Left ventricle myocardium superior (tissue), 1 donor: ENCODE data around the gene CRYGS. TPM values are rescaled to one million over a fixed set of nuclear protein-coding genes. Genes with fewer than 3 reads are reported as not detected.
"Not testable (repeated sequence)": the region's sequence is repeated elsewhere in the genome, so short reads cannot be mapped to it uniquely, and the experiment has no call there.

Source experiments
- ATAC-seq: fragments of 200-7000 bp; cut with Tn5 transposase; one replicate; pipeline ENCODE4 v1.9.1; 2020; ENCODE audit warnings: mild to moderate bottlenecking, moderate library complexity
- DNase-seq: peaks from one replicate; pipeline ENCODE4 v3.0.0-alpha.2; 2020
- intact Hi-C: fragments of 100-400 bp; cut with micrococcal nuclease; formaldehyde crosslinking; loops from one replicate; pipeline ENCODE4 v1.11.0; 2022
- long read RNA-seq: library from polyadenylated mRNA; unstranded; transcript quantifications from one replicate; pipeline ENCODE4 v2.0.0, GENCODE V29; 2021
- total RNA-seq: library from RNA; stranded (reverse); fragmentation: NEBNext Ultra II Directional; extraction: Animal tissue kit (Norgen Biotek cat#: 25700); gene quantifications from one replicate; pipeline ENCODE4 v1.2.1, GENCODE V29; 2021
- donor health status: DM: no; HTN: yes; CAD: no; lungs with severe emphysema.

CRYGS gene
- total RNA-seq: 0.55 TPM
- long read RNA-seq: 0 reads

DNA sequence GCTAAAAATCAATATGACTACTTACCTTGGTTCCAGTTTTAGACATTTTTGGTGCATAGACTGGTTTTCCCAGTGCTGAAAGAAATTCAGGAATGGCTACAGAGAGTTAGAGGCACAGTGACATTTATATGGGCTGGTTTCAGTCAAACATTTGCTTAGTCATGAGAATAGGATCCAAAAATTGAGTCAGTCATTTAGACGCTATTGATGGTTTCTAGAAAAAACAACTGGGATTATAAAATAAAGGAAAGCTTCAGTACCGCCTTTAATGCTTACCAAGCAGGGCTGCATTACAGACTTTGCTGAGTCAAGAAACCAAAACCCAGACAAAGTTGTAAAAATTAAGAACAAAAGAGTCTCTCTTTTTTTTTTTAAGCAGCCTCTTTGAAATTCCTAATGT lies at the start of gene CRYGS:
TSS of gene CRYGS (minus strand) at position 100 of the 400 bp plus-strand sequence. CDS start at position 46, 54 bp downstream.
- no peak for ATAC-seq
- DNase-seq: no peak
- intact Hi-C loops: loop anchor here (10.0 kb wide), 2 partner anchors 289 to 569 kb away; no protein-coding TSS in a partner anchor

DNA sequence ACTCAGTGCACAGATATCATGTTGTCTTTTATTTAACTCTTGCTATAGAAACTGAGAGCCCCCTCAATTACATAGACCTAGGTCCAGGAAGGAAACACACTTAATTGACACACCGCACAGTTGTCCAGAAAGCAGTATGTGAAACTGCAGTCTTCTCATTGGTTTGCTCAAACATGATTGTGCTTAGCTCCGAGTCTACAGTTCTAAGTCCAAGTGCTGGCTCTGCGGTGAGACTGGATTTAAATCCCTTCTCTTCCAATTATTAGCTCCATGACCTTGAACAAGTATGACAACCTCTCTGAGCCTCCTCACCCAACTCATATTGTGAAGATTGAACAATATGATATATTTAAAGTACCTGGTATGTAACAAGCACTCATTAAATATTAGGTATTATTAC lies 49.7 kb upstream of the CRYGS start:
- intact Hi-C loops: no loop called here
- DNase-seq (no peak), ATAC-seq (no peak)

DNA sequence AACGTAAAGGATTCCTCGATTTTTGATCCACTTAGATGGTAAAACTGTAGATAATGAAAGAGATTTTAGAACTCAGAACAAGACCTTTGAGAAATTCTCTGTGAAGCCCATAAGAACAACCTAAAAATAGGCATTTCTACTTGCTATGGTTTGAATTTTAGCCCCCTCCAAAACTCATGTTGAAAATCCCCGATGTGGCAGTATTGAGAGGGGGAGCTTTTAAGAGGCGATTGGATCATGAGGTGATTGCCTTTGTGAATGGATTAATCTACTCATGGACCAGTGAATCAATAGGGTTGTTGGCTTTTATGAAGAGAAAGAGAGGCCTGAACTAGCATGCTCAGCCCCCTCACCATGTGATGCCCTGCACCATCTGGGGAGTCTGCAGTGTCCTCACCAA lies 48.5 kb upstream of the CRYGS start:
- intact Hi-C loops: no loop called here
- DNase-seq (no peak), ATAC-seq (no peak)

DNA sequence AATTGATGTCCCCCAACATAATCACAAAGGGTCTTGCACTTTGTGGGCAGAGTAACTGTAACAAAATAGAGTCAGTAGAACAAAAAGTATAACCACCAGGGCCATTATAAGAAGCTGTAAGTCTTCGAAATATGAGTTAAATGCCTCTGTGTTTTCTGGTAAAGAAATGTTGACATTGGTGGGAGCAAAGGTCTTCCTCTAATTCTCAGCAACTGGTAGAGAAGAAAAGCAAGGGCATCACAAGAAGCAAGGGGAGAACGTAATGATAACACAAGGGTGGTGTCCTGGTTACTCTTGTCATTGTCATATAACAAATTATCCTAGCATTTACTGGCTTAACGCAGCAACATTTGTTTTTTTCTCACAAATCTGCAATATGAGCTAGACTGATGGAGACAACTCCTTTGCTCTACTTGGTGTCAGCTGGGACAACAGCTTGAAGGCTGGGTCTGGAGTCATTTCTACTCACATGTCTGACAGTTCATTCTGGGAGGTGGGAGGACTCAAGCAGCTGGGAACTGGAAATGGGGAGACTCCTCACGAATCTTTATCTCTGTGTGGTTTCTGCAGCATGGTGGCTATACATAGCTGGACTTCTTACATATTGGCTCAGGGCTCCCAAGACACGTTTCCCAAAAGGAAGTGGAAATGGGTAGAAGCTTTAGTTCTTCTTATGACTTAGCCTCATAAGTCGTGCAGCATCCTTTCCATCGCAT lies 46.6 kb upstream of the CRYGS start:
- DNase-seq (no peak), ATAC-seq (no peak)
- intact Hi-C loops: no loop called here

DNA sequence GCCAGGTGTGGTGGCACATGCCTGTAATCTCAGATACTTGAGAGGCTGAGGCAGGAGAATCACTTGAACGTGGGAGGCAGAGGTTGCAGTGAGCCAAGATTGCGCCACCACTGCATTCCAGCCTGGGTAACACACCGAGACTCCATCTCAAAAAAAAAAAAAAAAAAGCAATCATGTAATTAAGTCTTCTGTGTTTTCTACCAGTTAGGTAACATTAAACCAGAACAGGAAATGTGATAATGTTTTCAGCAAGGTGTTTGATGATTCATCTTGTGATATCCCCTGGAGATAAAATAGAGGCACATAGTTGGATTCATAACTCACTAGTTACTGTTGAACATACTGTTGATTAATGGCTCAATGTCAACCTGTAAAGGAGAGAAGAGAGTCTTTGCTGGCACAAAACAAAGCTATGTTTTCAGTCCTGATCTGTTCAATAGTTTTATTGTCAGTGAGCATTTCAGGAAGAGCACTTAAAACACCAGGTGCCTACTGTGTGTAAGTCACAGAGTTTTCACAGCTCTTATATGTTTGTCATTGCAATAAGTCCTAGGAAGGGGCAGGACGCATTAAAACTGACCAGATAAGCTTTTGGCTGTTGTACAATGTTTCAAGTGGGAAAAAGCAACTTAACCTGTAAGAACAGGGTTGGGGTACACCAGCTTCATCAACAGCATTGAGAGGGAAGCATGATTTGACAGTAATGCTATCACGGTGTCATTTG lies 45.8 kb upstream of the CRYGS start:
- ATAC-seq (no peak), DNase-seq (no peak)
- intact Hi-C loops: no loop called here

DNA sequence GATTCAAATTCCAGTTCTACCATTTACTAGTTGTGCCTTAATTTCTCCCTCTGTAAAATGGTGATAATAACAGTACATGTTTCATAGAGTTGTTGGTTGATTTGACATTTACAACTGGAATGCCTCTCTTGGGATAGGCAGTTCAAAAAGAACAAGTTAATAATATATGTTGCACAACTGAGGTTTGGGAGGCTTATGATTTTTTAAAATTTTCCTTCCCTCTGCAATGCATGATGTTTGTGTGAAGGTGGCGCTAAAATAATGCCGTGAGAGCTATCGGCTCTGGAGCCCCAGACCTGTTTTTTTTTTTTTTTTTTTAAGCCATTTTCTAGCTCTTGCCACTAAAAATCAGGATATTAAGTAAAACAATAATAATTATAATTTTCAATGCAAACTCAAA lies 44.9 kb upstream of the CRYGS start:
- intact Hi-C loops: no loop called here

DNA sequence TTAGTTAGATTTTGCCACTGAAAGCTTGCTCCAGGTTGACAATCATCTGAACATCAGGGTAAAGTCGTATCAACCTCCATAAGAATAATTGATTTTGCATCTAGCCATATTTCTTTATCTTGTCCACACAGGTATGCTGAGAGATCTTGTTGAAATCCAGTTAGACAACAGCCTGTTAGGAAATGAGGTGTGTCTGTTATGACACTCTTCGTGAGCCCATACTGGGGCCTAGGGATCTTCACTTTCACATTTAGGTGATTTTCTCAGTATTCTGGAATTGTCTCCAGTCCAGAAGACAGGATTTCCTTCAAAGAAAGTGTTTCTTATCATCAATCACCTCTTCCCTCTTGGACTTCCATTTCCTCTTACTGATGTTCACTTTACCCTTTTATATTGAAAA lies 44.5 kb upstream of the CRYGS start:
- intact Hi-C loops: no loop called here
- DNase-seq (no peak), ATAC-seq (no peak)

More for the DNA sequence above, 44.9 kb upstream of the CRYGS start:
- DNase-seq (no peak), ATAC-seq (no peak)

DNA sequence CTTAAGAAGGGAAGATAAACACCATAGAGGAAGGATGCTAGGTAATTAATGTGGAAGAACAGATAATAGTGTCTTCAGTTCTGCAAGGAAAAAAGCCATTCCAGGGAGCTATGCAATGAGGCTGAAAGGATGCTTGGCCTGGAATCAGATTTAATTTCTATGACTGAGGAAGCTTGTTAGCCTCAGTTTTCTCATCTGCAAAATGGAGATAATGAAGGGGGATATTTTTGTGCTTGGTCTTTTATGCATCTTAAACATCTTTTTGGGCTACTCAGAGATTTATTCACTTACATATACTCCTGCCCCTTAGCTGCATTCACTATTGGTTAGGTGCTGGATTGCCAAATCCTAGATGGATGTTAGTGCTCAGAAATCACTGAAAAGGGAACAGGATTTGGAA lies 43.0 kb upstream of the CRYGS start:
- DNase-seq (no peak), ATAC-seq (no peak)
- intact Hi-C loops: no loop called here

DNA sequence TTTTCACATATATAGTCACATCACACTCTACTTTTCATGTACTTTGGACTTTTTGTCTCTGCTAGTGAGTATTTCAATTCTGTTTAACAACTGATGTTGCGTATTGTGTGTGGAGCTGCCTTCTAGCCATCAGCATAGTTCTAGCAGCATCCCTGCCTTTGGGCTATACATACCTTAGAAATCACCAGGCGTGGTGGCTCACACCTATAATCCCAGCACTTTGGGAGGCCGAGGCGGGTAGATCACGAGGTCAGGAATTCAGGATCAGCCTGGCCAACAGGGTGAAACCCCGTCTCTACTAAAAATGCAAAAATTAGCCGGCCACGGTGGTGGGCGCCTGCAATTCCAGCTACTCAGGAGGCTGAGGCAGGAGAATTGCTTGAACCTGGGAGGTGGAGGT lies 42.1 kb upstream of the CRYGS start:
- ATAC-seq, intact Hi-C loops, DNase-seq: not testable (repeated sequence)

DNA sequence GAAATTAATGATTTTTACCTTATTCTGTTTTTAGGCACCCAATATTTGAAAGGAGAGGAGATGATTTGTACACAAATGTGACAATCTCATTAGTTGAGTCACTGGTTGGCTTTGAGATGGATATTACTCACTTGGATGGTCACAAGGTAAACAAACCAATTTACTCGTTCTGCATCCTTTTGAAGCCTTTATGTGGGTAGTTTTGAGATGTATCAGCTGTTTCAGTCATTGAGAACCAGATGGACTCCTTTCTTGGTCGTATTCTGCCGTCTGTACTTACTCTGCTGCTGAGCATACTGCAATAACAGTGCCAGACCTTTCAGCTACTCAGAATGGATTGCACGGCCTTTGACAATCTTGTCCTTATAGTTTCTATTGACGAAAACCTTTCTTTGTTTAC lies 39.7 kb upstream of the CRYGS start:
- intact Hi-C loops: no loop called here
- DNase-seq (no peak), ATAC-seq (no peak)

DNA sequence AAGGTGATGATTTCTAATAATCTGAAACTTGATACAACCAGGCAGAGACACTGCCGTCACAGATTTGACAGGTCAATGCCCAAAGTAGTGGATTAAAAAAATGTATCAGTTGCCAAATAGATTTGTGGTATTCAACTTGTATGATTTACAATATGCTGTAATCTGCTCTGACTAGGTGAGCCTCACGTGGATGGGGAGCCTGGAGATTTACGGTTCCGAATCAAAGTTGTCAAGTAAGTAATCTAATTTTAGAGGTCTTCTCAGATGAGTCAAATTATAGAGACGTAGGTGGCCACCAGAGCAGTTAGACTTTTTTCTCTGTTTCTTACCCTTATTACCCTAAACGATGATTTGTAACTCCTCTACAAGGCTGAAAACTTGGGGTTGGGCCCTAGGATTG lies 38.4 kb upstream of the CRYGS start:
- intact Hi-C loops: no loop called here
- no peak for DNase-seq
- no peak for ATAC-seq

DNA sequence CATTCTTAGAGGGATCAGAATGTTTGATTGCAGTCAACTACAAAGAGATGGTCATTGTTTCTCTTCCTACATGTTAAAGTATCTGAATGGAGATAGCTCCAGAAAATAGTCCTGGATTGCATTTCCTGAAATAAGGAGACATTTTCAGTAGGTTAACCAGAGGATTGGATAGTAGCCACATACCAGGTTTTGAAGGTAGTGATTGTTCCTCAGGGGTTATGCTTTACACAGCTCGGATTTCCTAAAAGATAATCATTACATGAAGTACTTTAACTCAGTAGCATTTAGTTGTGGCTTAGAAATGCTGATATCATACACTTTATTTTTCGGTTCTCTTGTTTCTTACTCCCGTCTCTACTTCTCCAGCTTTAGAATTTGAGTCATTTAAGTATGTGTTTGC lies 36.6 kb upstream of the CRYGS start:
- ATAC-seq: no peak

DNA sequence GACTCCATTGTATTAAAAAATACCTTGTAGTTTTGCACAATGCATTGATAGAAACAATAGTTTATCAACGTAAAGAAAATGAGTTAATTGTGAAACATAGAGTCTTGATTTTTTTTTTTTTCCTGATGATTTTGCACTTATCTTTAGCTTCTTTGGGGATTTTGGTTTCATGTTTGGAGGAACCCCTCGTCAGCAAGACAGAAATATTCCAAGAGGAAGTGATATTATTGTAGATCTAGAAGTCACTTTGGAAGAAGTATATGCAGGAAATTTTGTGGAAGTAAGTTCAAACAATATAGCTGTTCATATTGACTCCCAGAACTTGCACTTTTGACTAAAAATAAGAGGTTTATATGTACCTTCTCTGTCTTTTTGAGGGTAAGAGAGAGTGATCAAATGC lies 33.3 kb upstream of the CRYGS start:
- no peak for DNase-seq
- no peak for ATAC-seq
- intact Hi-C loops: no loop called here

More for the DNA sequence above, 36.6 kb upstream of the CRYGS start:
- DNase-seq: no peak
- intact Hi-C loops: no loop called here

DNA sequence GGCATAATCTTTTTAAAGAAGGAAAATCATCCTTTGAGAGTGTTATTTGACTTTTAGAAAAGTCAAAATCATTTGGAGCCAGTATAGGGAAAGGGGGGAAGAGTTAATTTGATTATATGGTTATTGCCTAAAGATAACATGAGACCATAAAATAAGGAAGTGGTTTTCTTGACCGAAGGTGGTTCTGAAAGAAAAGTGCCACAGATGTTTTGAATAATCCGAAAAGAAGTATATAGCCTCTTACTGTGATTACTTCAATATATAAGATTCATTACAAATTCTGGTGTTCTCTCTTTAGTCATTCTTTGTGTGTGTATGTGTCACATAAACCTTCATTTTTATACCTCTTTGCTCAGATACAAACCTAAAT lies 27.4 kb upstream of the CRYGS start:
- no peak for ATAC-seq
- intact Hi-C loops: no loop called here
- DNase-seq: no peak

DNA sequence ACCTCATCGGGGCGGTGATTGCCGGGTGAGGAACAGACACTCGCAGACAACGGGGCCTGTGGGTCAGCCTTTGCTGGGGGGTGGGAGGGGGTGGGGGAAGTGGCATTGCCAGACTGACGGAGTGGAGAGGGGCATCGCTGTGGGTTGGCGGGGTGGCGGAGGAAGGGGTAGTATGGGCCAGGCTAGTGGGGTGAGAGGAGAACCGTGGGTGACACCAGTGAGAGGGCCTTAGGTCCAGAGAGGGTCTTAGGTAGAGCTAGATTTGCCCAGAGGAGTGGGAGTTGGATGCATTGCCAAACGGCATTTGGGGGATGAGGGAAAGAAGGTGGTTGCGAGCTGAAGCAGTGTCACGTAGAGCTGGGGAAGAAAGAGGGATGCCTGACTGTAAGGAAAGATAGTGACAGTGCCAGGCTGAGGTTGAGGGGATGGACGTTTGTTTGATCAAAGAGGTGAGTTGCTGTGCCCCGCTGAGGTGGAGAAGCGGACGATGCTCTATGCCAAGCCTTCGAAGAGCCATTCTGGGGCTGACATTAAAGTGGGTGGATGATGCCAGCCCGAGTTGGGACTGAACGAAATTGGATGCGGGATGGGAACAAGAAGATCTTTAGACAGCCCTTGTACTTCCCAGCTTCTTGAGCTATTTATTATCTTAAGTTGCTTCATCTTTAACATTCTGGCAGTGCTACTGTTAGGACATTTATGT lies 26.9 kb upstream of the CRYGS start:
- intact Hi-C loops: no loop called here
- no peak for DNase-seq

DNA sequence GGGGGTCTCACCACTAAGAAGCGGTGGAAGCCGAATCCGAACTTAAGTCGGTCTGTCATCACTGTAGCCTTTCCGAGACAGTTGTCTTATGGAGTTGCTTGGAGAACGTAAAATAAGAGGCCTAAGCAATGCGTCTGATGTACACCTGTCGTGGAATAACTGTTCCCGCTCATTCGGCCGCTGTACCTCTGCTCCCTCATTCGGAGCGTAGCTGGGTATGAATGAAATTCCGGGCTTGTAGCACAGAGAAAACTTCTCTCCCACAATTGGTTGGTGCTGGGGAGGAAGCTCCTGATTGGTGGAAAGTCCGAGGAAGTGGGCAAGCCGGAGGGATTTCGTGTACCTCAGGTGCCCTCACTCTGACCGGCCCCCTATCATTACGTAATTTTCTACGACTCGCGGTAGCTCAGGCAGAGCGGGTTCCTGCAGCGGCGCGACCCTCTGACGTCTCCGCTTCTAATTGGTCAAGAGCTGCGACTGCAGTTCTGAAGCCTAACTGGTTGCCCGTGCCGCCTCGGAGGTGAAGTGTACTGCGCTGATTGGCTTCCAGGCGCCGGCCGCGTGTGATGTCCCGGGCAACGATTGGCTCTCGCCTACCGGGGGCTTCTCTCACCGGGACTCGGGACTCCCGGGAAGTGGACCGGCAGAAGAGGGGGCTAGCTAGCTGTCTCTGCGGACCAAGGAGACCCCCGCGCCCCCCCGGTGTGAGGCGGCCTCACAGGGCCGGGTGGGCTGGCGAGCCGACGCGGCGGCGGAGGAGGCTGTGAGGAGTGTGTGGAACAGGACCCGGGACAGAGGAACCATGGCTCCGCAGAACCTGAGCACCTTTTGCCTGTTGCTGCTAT lies 26.1 kb upstream of the CRYGS start, which contains the start of gene DNAJB11:
TSS of gene DNAJB11 (plus strand) at position 625 of the 845 bp plus-strand sequence. CDS start at position 803, 178 bp downstream.
- peak; percentile 91 for ATAC-seq
- DNase-seq: peak; percentile 98
- intact Hi-C loops: no loop called here

More for the DNA sequence above, 26.9 kb upstream of the CRYGS start:
- ATAC-seq: no peak

DNA sequence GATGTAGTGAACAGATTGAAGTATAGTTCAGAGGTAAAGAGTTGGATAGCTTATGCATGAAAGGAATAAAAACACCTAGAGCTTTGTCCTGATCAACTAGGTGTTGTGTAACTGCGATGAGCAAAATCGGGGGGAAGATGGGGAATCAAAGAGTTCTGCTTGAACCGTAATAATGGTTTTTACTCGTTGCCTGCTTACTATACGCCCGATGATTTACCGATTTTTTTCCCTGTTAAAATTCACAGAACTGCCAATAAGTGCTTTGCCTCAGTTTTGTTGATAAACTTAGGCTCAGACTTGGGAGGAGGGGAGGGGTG lies 25.6 kb upstream of the CRYGS start:
- DNase-seq (no peak), ATAC-seq (no peak)
- intact Hi-C loops: no loop called here

DNA sequence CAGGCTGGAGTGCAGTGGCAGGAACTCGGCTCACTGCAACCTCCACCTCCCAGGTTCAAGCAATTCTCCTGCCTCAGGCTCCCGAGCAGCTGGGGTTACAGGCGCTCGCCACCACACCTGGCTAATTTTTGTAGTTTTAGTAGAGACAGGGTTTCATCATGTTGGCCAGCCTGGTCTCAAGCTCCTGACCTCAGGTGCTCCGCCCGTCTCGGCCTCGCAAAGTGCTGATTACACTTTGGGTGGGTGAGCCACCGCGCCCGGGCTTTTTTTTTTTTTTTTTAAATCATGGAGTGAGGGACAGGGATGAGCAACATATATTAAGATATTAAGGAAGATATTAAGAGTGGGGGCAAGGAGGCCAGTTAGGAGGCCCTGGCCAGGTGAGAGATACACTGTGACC lies 25.2 kb upstream of the CRYGS start:
- intact Hi-C loops, ATAC-seq, DNase-seq: not testable (repeated sequence)
